Fibroblast of skin of scalp (primary cell): Measurements from ENCODE around the gene CNNM3.
A peak's percentile ranks its signal among the peaks of the same experiment; 100 is the strongest.
"Not testable (repeated sequence)": the region's sequence is repeated elsewhere in the genome, so short reads cannot be mapped to it uniquely, and the experiment has no call there.

Experiments used
- DNase-seq: peaks from one replicate; pipeline ENCODE4 v3.0.0-alpha.2; 2013

The CNNM3 gene

GRCh38 chr2:96799623-96799935, 16.5 kb upstream of the CNNM3 start:
- no peak for DNase-seq

- no peak for DNase-seq
Measured at GRCh38 chr2:96800061-96801004, 15.7 kb upstream of the CNNM3 start.

DNA sequence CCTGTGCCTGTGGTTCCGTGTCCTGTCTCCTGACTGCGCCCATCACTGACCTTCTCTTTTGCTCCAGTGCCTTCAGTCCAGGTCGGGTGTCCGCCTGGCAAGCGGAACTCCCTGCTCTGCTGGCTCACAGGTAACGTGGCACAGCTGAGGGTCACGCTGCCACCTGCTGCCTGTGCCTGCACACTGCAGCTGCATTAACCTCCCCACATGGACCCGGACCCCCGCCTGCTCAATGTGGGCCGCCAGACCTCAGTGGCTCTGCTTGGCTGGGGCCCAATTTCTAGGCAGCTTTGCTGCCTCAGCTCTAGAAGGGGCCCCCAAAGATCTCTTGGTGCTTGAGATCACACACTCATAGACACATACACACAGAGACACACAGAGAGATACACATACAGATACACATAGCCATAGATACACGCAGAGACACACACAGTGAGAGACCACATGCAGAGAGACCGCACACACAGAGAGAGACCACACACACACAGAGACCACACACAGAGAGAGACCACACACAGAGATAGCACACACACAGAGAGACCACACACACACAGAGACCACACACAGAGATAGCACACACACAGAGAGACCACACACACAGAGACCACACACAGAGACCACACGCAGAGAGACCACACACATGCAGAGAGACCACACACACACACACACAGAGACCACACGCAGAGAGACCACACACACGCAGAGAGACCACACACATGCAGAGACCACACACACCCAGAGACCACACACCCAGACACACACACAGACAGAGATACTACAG, 14.9 kb upstream of the CNNM3 start:
- DNase-seq: peak; percentile 47

DNA sequence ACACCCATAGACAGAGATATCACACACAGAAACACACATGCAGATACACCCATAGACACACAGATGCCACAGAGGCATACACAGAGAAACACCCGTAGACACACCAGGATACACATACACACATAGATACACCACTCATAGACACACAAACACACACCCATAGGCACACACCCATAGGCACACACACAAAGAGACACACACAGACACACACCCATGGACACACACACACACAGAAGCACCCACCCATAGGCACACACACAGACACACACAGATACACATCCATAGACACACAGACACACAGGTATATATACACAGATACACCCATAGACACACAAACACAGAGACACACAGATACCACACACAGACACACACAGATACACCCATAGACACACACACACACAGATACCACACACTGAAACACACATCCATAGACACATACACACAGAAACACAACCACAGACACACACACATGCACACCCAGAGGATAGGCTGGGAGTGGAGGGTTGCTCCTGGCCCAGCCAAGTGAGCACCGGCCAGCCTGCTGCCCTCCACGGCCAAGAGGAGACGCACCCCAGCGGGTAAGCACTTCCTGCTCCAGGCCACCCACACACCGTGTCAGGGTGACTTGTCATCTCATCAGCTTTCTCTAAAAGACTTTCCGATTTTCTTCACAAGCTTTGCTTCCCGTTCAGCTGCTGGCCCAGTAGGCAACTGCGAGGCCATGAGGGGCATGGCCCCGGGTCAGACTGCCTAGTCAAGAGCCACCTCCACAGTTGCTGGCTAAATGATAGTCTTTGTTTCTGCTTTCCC, 14.1 kb upstream of the CNNM3 start:
- DNase-seq: no peak

DNA sequence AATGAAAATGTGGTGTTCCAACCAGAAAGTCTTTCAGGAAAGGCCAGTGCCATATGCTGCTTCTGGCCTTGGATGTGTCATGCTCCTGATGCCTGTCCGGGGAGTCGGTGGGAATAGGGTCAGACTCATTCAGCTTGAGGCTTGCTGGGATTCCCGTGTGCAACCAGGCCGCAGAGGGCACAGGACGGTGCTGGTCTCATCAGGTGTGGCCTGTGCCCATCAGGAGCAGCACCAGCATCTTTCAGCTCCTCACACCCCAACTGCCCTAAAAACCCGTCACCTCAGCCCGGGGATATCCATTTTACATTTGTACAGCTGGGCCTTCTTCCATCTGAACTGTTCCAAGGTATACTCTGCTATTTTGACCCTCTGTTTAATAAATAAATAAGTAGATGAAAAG, 13.3 kb upstream of the CNNM3 start:
- no peak for DNase-seq

GRCh38 chr2:96804986-96805385, 11.1 kb upstream of the CNNM3 start:
- DNase-seq: no peak

GRCh38 chr2:96805946-96806345, 10.1 kb upstream of the CNNM3 start:
- not testable (repeated sequence) for DNase-seq

- no peak for DNase-seq
Measured at GRCh38 chr2:96806468-96807126, 9.5 kb upstream of the CNNM3 start.

DNA sequence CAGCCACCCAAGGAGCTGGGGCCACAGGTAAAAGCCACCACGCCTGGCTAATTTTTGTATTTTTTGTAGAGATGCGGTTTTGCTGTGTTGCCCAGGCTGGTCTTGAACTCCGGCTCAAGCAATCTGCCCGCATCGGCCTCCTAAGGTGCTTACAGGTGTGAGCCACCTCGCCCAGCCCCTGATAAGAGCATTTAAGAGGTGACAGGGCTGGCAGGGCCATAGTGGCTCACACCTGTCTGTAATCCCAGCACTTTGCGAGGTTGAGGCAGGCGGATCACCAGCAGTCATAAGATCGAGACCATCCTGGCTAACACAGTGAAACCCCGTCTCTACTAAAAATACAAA, 9.0 kb upstream of the CNNM3 start:
- DNase-seq: no peak

DNA sequence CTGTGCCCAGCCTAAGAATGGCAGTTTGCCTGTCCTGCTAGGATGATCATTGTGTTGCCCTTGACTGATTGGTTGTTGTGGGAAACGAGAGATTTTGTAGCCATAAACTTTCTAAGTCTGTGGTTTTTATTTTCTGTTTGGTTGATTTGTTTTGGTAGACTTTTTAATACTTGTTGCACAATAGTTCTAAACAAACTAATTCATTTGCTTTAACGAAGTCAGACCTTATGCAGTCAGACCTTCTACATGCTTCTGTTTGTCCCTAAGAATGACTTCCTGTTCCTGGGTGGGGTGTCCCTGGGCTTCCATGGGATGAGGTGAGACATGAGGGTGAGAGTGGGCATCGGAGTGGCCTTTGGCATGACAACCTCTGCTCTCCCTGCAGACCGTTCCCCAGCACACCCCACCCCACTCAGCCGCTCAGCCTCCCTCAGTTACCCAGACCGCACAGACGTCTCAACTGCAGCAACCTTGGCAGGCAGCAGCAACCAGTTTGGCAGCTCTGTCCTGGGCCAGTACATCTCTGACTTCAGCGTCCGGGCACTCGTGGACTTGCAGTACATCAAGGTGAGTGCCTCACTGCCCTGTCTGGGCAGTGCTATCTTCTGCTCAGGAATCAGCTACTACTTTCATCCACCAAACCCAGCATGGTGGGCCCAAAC, 7.8 kb upstream of the CNNM3 start:
- DNase-seq: no peak

DNA sequence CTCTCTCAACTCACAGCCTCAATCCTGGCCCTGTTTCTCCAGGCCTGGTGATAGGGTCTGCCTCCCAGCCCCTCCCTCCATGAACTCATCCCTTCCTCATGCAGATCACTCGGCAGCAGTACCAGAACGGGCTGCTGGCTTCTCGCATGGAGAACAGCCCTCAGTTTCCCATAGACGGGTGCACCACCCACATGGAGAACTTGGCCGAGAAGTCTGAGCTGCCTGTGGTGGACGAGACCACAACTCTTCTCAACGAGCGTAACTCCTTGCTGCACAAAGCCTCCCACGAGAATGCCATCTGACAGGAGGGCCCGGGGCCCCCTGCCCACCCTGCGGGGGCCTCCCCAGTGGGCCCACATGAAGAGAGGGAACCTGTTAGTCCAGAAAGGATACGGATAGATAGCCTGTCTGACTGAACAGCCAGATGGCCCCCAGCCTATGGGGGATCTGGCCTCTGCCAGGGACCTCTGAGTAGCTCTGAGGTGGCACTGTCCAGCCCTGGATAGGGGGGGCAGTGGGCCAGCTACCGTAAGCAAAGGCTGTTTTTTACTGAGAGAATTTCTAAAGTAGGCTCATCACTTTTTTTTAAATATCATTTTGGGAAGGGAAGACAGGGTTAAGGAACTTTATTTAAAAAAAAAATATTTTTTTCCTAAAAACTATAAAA, 6.7 kb upstream of the CNNM3 start:
- DNase-seq: no peak

- no peak for DNase-seq
Measured at GRCh38 chr2:96809951-96810782, 5.9 kb upstream of the CNNM3 start.

DNA sequence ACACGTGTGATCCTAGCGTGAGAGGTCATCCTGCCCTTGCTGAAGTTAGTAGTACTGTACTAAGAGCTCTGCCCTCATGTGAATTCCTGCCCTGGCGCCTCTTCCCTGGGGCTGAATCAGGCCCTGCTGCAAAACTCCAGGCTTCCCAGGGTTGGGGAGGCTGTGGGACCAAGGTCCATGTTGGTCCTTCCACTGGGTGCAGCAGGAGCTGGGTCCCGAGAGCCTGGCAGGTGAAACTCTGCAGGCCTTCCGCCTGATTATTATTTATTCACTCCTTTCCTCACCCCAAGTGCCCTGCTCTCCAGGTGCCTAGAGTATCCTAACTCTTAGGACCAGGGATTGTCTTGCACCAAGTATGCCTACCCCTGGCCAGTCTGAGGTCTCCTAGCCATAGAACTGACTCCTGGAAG, 5.3 kb upstream of the CNNM3 start:
- DNase-seq: no peak

DNA sequence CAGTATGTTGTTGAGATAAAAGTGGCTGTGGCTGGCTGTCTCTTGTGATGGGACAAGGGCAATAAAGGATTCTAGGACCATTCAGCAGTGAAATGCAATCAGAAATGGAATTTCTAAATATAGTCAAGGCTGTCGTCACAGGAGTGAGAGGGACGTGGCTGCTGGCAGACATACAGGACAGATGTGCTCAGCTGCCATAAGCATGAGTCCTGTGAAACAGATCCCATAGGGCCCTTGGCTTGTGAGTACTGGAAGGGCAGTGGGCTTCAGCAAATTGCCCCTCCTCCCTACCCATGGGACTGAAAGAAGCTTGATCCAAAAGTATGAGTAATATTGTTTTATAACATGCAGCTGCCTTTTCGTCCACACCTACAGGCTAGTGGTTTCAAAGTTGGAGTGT, 4.2 kb upstream of the CNNM3 start:
- peak; percentile 63 for DNase-seq

DNA sequence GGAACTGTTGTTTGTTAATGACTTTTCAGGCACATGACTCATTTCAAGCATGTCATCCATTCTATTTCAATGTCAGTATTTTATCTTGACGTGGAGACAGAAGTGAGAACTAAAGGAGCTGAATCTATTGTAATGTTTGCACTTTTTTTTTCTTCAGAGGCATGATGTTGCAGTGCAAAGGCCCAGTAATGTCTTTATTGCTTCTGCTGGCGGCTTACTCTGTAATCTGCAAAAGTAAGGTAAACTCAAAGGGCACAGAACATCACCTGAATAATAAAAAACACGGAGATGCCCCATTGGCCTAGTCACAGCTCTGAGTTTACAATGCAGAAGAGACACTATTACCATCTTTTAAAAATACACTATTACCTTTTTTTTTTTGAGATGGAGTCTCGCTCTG, 2.4 kb upstream of the CNNM3 start:
- no peak for DNase-seq

GRCh38 chr2:96815326-96816126, 542 bp upstream of the CNNM3 start:
- DNase-seq: peak; percentile 11

DNA sequence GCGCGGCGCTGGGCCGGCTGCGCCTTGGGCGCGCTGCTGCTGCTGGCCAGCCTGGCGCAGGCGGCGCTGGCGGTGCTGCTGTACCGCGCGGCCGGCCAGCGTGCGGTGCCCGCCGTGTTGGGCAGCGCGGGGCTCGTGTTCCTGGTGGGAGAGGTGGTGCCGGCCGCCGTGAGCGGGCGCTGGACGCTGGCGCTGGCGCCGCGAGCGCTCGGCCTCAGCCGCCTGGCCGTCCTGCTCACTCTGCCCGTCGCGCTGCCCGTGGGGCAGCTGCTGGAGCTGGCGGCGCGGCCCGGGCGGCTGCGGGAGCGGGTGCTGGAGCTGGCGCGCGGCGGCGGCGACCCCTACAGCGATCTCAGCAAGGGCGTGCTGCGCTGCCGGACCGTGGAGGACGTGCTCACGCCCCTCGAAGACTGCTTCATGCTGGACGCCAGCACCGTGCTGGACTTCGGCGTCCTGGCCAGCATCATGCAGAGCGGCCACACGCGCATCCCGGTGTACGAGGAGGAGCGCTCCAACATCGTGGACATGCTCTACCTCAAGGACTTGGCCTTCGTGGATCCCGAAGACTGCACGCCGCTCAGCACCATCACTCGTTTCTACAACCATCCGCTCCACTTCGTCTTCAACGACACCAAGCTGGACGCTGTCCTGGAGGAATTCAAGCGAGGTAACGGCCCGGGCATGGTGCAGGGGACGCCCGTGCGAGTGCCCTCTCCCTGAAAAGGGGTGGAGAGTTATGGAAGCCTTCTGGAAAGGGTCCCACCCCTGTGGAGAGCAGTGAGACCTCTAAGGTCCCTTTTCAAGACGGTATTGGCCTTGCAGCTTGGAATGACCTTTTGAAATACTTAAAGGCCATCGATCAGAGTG, 1.0 kb downstream of the CNNM3 start:
- DNase-seq: no peak

DNA sequence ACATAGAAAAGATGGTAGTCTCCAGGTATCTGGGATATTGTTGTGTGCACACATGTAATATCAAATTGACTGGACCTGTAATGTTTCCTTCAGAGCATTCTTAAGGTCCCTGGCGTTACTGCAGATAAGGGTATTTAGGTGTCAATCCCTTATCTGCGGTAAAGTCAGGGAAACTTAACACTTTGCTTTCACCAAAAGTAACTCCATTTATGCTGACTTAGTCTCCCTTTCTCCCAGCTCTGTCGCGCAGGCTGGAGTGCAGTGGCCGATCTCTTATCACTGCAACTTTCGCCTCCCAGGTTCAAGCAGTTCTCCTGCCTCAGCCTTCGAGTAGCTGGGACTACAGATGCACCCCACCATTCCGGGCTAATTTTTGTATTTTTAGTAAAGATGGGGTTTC, 1.8 kb downstream of the CNNM3 start:
- no peak for DNase-seq
